GM18519 (cell line): Measurements from ENCODE around the gene MVP.
"Not testable (repeated sequence)": the region's sequence is repeated elsewhere in the genome, so short reads cannot be mapped to it uniquely, and the experiment has no call there.

Experiments
- ATAC-seq: cut with Tn5 transposase; IDR thresholded peaks from one replicate; pipeline ENCODE4 v1.9.1; 2021; ENCODE audit warnings: mild to moderate bottlenecking, moderate library complexity; ENCODE audit not compliant: unreplicated experiment, low FRiP score

The MVP gene

GRCh38 chr16:29814592-29814991, 5.7 kb upstream of the MVP start:
- ATAC-seq: no peak

GRCh38 chr16:29815032-29815721, 5.1 kb upstream of the MVP start:
- no peak for ATAC-seq

- ATAC-seq: peak; percentile 50
Observed at GRCh38 chr16:29815793-29816693, 4.2 kb upstream of the MVP start, which contains the start of gene PAGR1. Gene PAGR1, plus strand, starts transcription at chr16:29816152. Its CDS starts 374 bp downstream, at chr16:29816526.

- ATAC-seq: no peak
Observed at GRCh38 chr16:29816694-29817441, 3.4 kb upstream of the MVP start.

- no peak for ATAC-seq
Observed at GRCh38 chr16:29818082-29818481, 2.2 kb upstream of the MVP start.

- no peak for ATAC-seq
Observed at GRCh38 chr16:29819506-29819905, 756 bp upstream of the MVP start.

GRCh38 chr16:29820730-29821642, 724 bp downstream of the MVP start:
- no peak for ATAC-seq

- no peak for ATAC-seq
Observed at GRCh38 chr16:29821643-29822115, 1.4 kb downstream of the MVP start.

- ATAC-seq: no peak
Observed at GRCh38 chr16:29824589-29825144, 4.4 kb downstream of the MVP start.

- no peak for ATAC-seq
Observed at GRCh38 chr16:29825145-29826044, 5.1 kb downstream of the MVP start.

GRCh38 chr16:29826342-29826695, 6.1 kb downstream of the MVP start:
- ATAC-seq: no peak

- no peak for ATAC-seq
Observed at GRCh38 chr16:29830774-29831173, 10.5 kb downstream of the MVP start.

GRCh38 chr16:29831490-29831889, 11.2 kb downstream of the MVP start:
- ATAC-seq: no peak

- not testable (repeated sequence) for ATAC-seq
Observed at GRCh38 chr16:29833219-29833618, 13.0 kb downstream of the MVP start.

GRCh38 chr16:29834079-29834478, 13.8 kb downstream of the MVP start:
- no peak for ATAC-seq

GRCh38 chr16:29835926-29836325, 15.7 kb downstream of the MVP start:
- ATAC-seq: no peak

- no peak for ATAC-seq
Observed at GRCh38 chr16:29836623-29837022, 16.4 kb downstream of the MVP start.

GRCh38 chr16:29837841-29838240, 17.6 kb downstream of the MVP start:
- no peak for ATAC-seq

- no peak for ATAC-seq
Observed at GRCh38 chr16:29839822-29840221, 19.6 kb downstream of the MVP start.
